PFSK-1 (cell line): ENCODE measurements around the gene KLHL3.

Source experiments
- FOXP2 ChIP-seq: optimal IDR thresholded peaks from 2 replicates; pipeline ENCODE3; 2011; ENCODE audit warnings: borderline replicate concordance, control low read depth, inconsistent platforms; ENCODE audit not compliant: insufficient read depth; ENCODE audit errors: extremely low read length, extremely low read depth
- POLR2AphosphoS5 ChIP-seq: IDR thresholded peaks from 2 replicates; pipeline ENCODE4 v1.6.1; 2012; ENCODE audit warnings: low read depth, mild to moderate bottlenecking, control low read depth, low read length, moderate library complexity
- REST ChIP-seq, 2 experiments: IDR thresholded peaks; 2 replicates each; pipeline versions ENCODE4 v1.6.1 to v1.8.0; 2011 to 2012; ENCODE audit warnings: low read depth in 2 of 2, low read length in 2 of 2, control low read depth in 1 of 2, inconsistent platforms in 1 of 2, mild to moderate bottlenecking in 1 of 2, moderate library complexity in 1 of 2; ENCODE audit not compliant: insufficient read depth in 1 of 2
- SIN3A ChIP-seq: IDR thresholded peaks from 2 replicates; pipeline ENCODE4 v1.6.1; 2012; ENCODE audit warnings: mild to moderate bottlenecking, low read length, moderate library complexity, borderline replicate concordance; ENCODE audit not compliant: insufficient read depth
- TAF1 ChIP-seq: IDR thresholded peaks from 2 replicates; pipeline ENCODE4 v1.6.1; 2012; ENCODE audit warnings: low read length, control low read depth, borderline replicate concordance; ENCODE audit not compliant: insufficient read depth

The KLHL3 gene

GRCh38 chr5:137572042-137572695 lies 163.7 kb downstream of the KLHL3 start:
- TF ChIP-seq SIN3A (no peak), POLR2AphosphoS5 (no peak), FOXP2 (no peak), REST (IDR thresholded peaks at IDR 0.05; ENCODE audit: insufficient read depth in 1 of 2, low read depth in 2 of 2, low read length in 2 of 2) (no peak), TAF1 (no peak)

DNA sequence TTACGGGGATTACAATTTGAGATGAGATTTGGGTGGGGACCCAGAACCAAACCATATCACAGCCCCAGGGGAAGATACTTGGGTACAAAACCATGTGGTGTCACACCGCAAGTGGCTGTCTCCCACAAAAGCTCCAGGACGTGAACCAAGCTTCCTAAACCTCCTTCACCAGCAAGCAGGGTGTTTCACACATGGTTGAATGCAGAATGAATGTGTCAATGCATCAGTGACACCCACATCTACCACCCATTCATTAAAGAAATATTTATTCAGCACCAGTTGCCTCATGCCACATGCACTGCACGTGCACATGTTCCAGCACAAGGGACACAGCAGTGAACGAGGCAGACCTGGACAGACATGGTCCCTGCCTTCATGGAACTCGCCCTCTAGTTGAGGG lies 165.8 kb downstream of the KLHL3 start:
- TF ChIP-seq REST (IDR thresholded peaks at IDR 0.05; ENCODE audit: insufficient read depth in 1 of 2, low read depth in 2 of 2, low read length in 2 of 2) (no peak), SIN3A (no peak), POLR2AphosphoS5 (no peak), FOXP2 (no peak), TAF1 (no peak)
